GM21367 (cell line): ENCODE measurements around the gene ADORA2B.
"Not testable (repeated sequence)": the region's sequence is repeated elsewhere in the genome, so short reads cannot be mapped to it uniquely, and the experiment has no call there.

Source experiments
- ATAC-seq: cut with Tn5 transposase; IDR thresholded peaks from one replicate; pipeline ENCODE4 v1.9.1; 2021; ENCODE audit not compliant: unreplicated experiment

The ADORA2B gene

DNA sequence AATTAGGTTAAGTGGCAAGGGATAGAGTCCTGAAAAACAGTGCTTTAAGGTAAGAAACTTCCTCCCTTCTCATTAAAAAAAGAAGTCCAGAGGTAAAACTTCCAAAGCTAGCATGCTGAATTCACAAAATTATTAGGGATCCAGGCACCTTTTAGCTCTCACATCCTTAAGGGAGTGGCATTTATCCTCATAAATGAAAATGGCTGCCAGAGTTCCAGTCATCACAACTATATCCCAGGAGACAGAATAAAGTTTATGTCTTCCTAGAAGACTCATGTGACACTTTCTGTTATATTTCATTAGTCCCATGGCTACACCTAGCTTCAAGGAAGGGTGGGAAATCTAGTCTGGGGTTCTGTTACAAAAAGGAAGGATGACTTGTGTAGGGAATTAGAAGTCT lies 23.3 kb upstream of the ADORA2B start:
- no peak for ATAC-seq

DNA sequence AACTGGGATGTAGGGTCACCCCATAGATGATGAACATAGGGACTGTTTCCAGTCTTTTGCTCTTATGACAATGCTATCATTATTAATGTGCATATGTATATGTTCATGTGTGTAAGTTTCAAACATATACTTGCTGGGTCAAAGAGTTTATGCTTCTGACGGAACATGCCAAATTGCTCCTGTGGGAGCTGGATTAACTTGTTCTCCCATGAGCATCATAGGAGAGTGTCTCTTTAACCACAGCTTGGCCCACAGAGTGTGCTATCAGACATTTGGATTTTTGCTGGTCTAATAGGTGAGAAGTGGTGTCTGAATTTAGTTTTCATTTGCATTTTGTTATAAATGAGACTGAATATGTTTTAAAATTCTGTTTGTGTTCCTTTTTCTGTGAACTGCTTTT lies 22.3 kb upstream of the ADORA2B start:
- ATAC-seq: no peak

DNA sequence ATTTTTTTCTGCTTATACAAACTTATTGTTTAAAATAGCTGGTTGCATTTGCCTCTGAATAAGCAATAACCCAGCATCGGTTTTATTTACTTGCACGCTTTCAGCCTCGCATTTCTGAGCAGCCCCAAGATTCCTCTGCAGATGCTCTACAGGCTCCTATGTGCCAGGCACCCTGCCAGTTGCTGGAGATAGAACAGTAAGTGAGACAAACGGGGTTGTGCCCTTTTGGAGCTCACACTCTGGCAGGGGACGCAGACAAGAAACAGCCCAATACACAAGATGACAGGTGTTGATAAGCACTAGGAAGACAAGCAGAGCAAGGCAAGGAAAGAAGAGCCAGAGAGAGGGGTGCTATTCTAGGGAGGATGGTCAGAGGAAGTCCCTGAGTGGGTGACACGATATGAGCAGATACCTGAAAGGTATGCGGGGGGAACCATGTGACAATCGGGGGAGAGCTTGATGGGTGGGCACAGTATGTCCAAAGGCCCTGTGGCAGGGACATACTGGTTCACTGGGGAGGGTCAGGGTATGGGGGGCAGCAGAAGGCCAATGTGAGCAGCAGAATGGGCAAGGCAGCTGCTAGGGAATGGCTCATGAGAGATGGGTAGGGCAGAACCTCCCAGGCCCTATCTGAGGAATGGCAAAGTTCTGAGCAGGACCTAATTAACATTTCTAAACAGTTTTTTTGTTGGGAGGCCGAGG lies 18.7 kb upstream of the ADORA2B start:
- no peak for ATAC-seq

DNA sequence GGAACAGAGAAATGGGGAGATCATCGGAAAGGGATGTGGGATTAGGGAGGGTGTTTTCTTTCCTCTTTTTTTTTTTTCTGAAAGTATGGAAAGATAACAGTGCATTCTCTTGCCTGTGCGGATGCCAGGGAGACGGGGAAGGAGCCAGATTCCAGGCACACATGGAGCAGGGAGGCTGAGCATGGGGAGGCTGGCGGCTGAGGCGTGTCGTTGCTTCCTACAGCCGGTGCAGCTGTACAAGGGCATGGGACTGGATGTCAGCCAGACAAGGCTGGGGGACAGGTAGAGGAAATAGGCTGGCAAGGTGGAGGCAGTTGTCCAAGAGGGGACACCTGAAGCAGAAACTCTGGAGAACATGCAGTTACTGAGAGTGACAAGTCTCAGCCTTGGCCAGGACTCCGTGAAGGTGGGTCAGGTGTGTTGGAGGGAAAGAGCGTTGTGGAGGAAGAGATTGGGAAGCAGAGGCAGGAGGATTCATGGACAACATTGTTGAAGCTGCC lies 16.6 kb upstream of the ADORA2B start:
- no peak for ATAC-seq

DNA sequence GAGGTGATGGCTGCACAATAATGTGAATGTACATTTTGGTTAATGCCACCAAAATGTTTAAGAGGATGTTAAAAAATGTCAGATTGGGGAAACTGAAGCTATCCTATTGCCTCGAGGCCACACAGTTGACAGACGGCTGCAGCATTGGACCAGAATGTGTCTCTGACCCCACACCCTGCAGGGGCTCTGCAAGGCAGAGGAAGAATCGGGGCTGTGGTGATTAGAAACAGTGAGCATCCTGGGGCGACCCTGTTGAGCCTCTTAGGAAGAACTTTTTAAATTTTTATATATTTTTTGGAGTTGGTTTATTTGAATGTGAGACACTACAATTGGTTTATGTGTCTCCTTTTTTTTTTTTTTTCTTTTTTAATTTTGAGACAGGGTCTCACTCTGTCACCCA lies 15.0 kb upstream of the ADORA2B start:
- no peak for ATAC-seq

DNA sequence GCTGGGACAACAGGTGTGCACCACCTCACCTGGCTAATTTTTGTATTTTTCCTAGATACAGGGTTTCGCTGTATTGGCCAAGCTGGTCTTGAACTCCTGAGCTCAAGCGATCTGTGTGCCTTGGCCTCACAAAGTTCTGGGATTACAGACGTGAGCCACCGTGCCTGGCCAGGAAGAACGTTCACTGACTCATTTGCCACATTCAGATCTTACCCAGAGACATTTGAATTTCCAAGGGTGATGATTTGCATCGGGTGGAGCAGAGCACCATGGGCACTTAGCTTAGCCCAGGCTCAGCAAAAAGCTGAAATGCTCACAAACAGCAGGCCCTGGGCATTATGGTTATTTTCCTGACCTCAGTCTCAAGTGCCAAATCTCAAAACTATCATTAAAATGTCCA lies 14.5 kb upstream of the ADORA2B start:
- no peak for ATAC-seq

DNA sequence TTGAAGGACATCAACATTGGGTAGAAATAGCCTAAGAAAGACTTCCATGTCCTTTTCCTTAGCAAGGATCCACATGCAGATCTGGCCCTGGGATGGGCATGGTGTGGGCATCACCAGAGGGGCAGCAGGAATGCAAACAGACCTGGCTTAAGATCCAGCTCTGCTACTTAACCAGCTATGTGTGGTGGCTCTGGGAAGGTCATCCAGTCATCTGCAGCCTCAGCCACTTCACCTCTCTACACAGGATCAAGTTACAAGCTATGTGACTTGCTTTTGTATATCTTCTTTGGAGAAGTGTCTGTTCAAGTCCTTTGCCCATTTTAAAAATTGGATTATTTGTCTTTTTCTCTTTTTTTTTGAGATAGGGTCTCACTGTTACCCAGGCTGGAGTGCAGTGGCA lies 13.5 kb upstream of the ADORA2B start:
- no peak for ATAC-seq

DNA sequence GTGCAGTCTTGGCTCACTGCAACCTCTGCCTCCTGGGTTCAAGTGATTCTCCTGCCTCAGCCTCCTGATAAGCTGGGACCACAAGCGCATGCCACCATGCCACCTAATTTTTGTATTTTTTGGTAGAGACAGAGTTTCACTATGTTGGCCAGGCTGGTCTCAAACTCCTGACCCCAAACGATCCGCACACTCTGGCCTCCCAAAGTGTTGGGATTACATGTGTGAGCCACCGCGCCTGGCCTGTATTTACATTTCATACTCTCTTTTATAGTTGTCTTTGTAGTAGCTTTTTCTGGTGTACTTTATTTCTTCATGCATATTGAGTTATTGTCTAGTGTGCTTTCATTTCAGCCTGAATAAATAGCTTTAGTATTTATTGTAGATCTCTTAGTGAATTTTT lies 10.1 kb upstream of the ADORA2B start:
- ATAC-seq: no peak

DNA sequence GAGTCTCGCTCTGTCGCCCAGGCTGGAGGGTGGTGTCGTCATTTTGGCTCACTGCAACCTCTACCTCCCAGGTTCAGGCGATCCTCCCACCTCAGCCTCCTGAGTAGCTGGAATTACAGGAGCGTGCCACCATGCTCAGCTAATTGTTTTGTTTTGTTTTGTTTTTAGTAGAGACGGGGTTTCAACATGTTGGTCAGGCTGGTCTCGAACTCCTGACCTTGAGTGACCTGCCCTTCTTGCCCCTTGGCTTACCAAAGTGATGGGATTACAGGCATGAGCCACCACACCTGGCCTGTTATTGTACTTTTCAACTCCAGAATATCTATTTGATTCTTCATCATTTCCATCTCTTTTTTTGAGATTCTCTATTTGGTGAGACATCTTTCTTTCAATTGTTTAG lies 9.0 kb upstream of the ADORA2B start:
- no peak for ATAC-seq

DNA sequence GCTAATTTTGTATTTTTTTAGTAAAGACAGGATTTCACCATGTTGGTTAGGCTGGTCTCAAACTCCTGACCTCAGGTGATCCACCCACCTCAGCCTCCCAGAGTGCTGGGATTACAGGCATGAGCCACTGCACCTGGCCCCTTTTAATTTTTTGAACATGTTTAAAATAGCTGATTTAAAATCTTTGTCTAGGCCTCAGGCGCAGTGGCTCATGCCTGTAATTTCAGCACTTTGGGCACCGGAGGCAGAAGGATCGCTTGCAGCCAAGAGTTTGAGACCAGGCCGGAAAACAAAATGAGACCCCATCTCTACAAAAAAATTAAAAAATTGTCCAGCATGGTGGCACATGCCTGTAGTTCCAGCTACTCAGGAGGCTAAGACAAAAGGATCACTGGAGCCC lies 8.4 kb upstream of the ADORA2B start:
- ATAC-seq: not testable (repeated sequence)

DNA sequence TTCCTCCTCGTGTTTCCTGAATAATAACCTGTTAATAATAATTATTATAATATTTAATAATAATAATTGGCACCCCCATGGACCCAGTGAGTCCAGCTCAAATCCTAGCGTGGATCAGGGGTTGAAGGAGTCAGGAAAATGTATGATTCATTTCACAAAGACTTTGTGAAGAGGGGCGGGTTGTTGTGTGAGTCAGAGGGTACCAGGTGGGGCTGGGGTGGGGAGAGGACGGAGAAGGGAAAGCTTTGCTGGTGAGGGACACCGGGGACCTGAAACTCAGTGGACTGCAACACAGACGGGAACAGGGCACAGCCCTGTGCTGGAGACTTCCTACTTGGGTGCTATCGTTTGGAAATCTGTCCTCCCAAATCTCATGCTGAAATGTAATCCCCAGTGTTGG lies 3.1 kb upstream of the ADORA2B start:
- ATAC-seq: no peak

DNA sequence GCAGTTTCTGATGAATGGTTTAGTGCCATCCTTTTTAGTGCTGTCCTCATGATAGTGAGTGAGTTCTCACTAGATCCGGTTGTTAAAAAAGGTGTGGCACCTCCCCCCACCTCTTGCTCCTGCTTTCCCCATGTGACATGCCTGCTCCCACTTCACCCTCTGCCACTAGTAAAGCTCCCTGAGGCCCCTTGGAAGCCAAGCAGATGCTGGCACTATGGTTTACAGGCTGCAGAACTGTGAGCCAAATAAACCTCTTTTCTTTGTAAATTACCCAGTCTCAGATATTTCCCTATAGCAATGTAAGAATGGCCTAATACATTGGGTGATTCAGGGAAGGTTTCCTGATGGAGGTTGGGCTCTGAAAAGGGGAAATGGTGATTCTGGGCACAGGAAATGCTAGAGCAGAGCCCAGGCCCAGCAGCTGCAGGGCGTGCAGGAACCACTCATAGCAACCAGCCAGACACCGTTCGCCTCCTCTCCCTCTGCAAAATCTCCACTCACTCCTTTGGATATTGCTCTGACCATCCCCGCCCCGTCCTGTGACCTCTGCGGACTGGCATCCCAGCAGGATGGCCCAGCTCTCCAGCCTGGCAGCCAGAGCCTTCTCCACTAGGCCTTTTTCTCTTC lies 2.6 kb upstream of the ADORA2B start:
- no peak for ATAC-seq

DNA sequence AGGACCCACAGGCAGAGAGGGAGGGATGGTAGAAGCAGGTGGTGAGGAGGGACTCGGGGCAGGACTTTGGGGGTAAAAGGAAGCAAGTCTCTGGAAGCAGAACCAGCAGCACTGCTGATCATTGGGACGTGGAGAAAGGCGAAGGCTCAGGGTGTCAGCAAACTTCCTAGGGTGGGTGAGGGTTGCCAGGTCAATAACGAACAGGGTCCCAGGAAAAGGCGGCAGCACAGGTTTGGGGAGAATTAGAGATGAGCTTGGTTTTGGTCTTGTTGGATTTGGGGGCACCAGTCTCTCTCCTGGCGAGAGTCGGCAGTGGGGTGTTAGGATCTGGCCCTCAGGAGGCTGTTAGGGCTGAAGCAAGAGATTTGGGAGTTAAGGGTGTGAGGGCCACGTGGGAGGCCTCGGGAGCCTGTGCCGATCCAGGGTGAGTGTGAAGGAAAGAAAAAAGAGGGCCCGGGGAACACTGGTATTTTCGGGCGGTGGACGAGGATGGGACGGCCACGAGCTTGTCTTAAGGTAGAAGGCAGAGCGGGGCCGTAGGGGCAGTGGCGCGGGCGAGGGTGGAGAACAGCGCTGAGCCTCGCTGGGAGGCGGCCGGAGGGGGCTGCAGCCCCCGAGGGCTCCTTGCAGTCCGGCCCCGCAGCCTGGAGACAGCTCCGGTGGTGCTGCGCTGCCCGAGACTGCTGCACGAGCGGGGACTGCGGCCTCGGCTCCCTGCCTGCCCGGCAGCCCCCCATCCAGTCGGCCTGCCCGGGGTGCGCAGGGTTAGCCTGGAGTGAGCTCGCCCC lies 765 bp upstream of the ADORA2B start:
- no peak for ATAC-seq

DNA sequence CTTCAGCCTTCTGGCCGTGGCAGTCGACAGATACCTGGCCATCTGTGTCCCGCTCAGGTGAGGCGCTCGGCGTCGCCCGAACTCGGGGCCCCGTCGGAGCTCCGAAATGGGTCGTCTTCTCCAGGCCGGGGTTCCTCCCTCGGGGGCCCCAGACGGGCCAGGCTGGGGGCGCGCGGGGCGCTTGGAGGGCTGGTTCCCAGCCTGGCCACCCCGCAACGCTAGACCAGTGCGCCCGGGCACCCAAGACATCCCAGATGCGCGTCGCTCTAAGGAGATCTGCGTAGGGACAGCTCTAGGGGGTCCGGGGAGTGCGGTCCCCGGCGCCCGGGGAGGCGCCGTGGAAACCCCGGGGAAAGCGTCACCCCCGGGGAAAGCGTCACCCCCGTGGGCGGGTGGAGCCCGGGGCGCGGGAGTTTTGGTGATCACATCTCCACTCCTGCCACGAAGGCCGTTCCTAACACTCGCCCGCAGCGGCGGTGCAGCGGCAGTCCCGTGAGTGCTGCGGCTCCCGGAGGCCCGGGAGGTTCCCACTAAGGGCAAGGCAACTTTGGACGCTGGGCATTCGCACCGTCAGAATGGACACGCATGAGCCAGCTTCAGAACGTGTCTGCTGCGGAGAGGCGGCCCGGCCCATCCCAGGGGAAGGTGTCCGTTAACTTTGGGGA lies 729 bp downstream of the ADORA2B start:
- ATAC-seq: no peak

DNA sequence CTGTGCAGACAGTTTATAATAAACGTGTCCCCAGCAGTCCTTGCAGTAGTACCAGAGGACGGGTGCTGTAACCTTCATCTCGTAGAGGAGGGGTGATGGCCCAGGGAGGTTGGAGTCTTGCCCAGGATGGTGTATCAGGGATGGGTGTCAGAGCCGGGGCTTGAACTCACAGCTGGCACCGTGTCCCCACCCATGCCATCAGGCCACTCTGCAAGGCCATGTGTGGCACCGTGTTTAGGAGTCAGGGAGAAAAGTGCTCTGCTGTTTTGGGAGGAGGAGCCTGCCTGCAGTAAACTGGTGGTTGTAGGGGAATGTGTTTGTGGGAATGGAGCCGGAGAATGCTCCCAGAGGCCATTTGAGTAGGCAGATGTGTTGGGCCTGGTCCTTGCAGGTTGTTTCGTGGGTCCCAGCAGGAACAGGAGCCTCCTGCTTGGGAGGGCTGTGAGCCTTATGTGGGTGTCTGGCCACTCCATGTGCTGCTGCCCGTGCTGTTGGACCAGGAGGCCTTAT lies 1.7 kb downstream of the ADORA2B start:
- no peak for ATAC-seq

DNA sequence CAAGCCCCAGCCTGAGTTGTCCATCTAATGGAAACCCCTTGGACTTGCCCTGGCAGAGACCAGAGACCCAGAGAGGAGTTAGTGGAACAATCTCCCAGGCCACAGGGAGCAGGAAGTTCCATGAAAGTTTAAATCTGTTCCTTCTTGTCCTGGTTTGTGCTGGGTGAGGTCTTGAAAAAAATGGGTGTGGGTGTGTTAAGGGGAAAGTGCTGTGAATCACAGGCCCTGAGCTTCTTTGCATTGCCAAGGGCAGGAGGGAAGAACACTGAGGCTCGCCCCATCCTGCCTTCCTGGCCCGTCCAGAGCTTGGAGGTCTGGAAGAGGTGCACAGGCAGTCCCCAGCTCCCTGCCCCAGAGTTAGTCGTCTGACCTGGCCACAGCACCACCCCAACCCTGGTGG lies 2.3 kb downstream of the ADORA2B start:
- no peak for ATAC-seq

DNA sequence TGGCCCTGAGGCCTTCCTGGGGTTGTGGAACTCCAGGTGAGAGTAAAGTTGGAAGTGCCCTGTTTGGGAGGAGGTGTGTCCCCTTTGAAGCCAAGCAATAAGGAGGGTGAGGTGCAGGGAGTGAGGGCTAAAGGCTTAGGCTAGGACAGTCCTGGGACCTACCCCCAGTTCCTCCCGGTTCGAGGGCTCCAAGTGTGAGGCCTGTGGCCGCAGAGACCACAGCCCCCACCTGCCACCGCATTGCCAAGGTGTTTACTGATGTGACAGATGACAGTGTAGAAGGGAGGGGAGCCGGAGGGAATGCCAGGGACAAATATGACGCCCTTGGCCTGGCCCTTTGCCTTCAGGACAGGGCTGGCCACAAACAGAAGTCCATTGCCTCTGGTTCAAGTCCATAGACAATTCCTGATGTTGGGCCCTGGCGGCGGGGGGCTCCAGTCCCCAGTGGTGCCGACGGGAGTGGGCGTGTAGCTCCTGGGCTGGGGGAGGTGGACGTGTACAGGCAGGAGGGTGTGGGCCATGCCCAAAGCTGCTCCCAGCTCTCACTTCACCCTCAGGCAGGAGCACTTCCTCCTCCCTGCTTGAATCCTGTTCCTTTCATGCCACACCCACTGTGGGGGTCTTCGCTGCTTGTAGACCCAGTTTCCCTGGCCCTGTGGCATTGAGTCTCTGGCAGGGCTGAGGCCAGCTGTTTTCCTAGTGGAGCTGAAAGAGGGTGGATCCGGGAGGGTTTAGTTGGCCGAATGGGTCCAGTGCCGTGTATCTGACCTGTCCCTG lies 3.2 kb downstream of the ADORA2B start:
- ATAC-seq: no peak

DNA sequence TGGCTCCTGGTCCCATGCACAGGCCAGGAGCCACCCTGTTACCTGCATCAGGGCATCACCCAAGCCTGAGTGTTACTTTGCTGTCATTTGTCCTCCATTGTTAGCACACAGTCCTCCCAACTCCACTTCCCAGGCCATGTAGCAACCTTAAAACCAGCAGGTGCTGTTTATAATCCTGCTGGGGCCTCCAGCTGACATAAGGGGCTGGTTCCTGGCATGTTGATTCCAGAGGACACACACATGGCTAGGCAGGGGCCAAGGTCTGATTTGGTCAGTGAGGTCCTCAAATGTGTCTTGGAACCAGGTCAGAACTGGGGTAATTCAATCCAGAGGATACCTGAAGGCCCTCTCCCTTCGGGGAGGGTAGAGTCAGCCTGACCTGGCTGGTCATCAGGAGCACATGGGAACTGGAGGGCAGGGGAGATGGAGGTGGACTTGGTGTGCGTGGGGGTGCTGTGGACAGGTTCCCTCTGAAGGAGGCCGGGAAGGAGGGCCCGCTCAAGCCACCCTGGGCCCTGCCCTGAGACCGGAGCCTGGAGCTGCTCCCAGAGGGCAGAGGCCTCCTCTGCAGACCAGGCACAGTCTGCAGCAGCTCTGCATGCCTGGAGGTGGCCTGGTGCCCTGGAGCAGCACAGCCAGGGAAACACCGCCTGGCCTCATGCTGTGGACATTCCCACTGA lies 6.6 kb downstream of the ADORA2B start:
- no peak for ATAC-seq

DNA sequence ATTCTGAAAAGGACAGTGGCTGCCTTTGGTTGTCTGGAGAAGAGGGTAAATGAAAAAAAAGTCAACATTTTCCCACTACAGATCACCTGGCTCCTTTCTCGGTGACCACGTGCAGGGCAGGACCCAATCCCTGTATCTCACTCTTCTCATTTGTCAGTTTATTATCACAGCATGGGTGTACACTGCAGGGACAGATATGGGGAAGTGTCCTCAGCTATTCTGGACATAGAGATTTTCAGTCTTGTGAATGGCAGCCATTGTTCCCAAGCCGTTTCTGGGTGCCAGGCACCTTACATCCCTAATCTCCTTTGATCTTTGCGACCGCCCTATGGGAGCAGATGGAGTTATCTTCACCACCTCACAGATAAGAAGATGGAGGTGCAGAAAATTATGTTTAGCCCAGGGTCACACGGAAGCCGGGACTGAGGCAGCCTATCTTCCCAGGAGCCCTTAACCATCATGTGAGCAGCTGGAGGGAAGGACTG lies 7.2 kb downstream of the ADORA2B start:
- ATAC-seq: no peak
